Left lobe of liver (tissue), 2 donors: ENCODE measurements around the gene THOC5. TPM values are rescaled to one million over a fixed set of nuclear protein-coding genes. Genes with fewer than 3 reads are reported as not detected.
"Not testable (repeated sequence)": the region's sequence is repeated elsewhere in the genome, so short reads cannot be mapped to it uniquely, and the experiment has no call there.

ENCODE experiments used
- ATAC-seq: fragments of 200-7000 bp; cut with Tn5 transposase; one replicate; pipeline ENCODE4 v1.9.1; 2020; ENCODE audit warnings: mild to moderate bottlenecking, moderate library complexity
- DNase-seq: peaks from one replicate; pipeline ENCODE4 v3.0.0-alpha.2; 2020; ENCODE audit warnings: low spot score
- total RNA-seq: library from RNA; stranded (reverse); gene quantifications from one replicate; pipeline ENCODE4 v1.2.1, GENCODE V29; 2021
- donor health status: DM: no; HTN: no; CAD: no; lungs with moderate emphysema.
- donor health status: DM: no; HTN: yes; CAD: no.

THOC5 gene
- total RNA-seq, 1 donor from 2014 or later = 17.4 TPM

- ATAC-seq (no peak), DNase-seq (no peak)
Observed at GRCh38 chr22:29511126-29511862, 42.3 kb downstream of the THOC5 start.

- DNase-seq (no peak), ATAC-seq (no peak)
Observed at GRCh38 chr22:29510542-29510941, 43.0 kb downstream of the THOC5 start.

- no peak for DNase-seq
Observed at GRCh38 chr22:29509815-29510214, 43.7 kb downstream of the THOC5 start.

GRCh38 chr22:29509298-29509697 lies 44.3 kb downstream of the THOC5 start:
- ATAC-seq = no peak
- no peak for DNase-seq

More at GRCh38 chr22:29509815-29510214, 43.7 kb downstream of the THOC5 start:
- ATAC-seq = no peak

- DNase-seq = peak; percentile 55
- peak; percentile 60 for ATAC-seq
Observed at GRCh38 chr22:29503811-29504372, 49.7 kb downstream of the THOC5 start.

GRCh38 chr22:29499852-29500251 lies 53.7 kb downstream of the THOC5 start:
- no peak for DNase-seq
- peak; percentile 54 for ATAC-seq

GRCh38 chr22:29493636-29494035 lies 59.9 kb downstream of the THOC5 start:
- DNase-seq = no peak
- no peak for ATAC-seq

- ATAC-seq = no peak
- DNase-seq = no peak
Observed at GRCh38 chr22:29491012-29491411, 62.5 kb downstream of the THOC5 start.

- DNase-seq, ATAC-seq: not testable (repeated sequence)
Observed at GRCh38 chr22:29489127-29489780, 64.3 kb downstream of the THOC5 start.

GRCh38 chr22:29487426-29487986 lies 66.1 kb downstream of the THOC5 start:
- ATAC-seq = no peak
- no peak for DNase-seq

- DNase-seq = no peak
Observed at GRCh38 chr22:29485448-29485847, 68.1 kb downstream of the THOC5 start.

GRCh38 chr22:29484642-29485041 lies 68.9 kb downstream of the THOC5 start:
- no peak for DNase-seq

More at GRCh38 chr22:29485448-29485847, 68.1 kb downstream of the THOC5 start:
- ATAC-seq = no peak

GRCh38 chr22:29483254-29483653 lies 70.3 kb downstream of the THOC5 start:
- ATAC-seq (no peak), DNase-seq (no peak)

More at GRCh38 chr22:29484642-29485041, 68.9 kb downstream of the THOC5 start:
- no peak for ATAC-seq

- DNase-seq = no peak
- ATAC-seq = no peak
Observed at GRCh38 chr22:29482726-29483125, 70.8 kb downstream of the THOC5 start.

GRCh38 chr22:29482253-29482652 lies 71.3 kb downstream of the THOC5 start:
- no peak for ATAC-seq
- no peak for DNase-seq

GRCh38 chr22:29481265-29482000 lies 72.1 kb downstream of the THOC5 start:
- ATAC-seq (no peak), DNase-seq (no peak)

- DNase-seq (no peak), ATAC-seq (peak; percentile 48)
Observed at GRCh38 chr22:29480512-29481264, 72.9 kb downstream of the THOC5 start.

GRCh38 chr22:29480262-29480511 lies 73.4 kb downstream of the THOC5 start:
- no peak for DNase-seq
- ATAC-seq = no peak

- ATAC-seq (no peak), DNase-seq (no peak)
Observed at GRCh38 chr22:29479417-29480261, 73.9 kb downstream of the THOC5 start, which contains the start of gene NEFH. Gene NEFH (plus strand): TSS chr22:29480218. CDS start chr22:29480263, 45 bp downstream.
